GM18498 (cell line): Measurements from ENCODE around the gene FAM43A.

Source experiments
- ATAC-seq: cut with Tn5 transposase; IDR thresholded peaks from one replicate; pipeline ENCODE4 v1.9.1; 2021; ENCODE audit warnings: mild to moderate bottlenecking, moderate library complexity; ENCODE audit not compliant: unreplicated experiment

Gene FAM43A

GRCh38 chr3:194705227-194705626, 19.5 kb downstream of the FAM43A start:
- no peak for ATAC-seq

GRCh38 chr3:194705761-194706160, 20.1 kb downstream of the FAM43A start:
- ATAC-seq: no peak

DNA sequence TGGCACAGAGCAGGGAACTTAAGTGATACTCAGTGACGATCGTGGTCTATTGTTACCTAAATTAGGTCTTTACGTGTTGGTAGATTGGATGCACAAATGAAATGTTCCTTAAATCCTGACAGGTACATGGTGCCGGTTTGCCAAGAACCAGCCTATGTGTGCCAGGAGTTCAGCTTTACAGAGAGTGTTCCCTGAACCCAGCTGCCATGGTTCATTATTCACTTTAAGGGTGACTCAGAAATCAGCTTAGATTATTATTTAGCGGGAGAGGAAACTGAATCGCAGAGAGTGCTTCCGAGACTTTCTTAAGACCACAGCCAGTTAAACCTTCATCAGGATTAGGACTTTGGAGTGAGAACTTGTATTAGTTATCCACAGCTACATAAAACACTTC, 21.5 kb downstream of the FAM43A start:
- no peak for ATAC-seq

GRCh38 chr3:194711286-194711685, 25.6 kb downstream of the FAM43A start:
- no peak for ATAC-seq

- no peak for ATAC-seq
Measured at GRCh38 chr3:194711913-194712312, 26.2 kb downstream of the FAM43A start.

DNA sequence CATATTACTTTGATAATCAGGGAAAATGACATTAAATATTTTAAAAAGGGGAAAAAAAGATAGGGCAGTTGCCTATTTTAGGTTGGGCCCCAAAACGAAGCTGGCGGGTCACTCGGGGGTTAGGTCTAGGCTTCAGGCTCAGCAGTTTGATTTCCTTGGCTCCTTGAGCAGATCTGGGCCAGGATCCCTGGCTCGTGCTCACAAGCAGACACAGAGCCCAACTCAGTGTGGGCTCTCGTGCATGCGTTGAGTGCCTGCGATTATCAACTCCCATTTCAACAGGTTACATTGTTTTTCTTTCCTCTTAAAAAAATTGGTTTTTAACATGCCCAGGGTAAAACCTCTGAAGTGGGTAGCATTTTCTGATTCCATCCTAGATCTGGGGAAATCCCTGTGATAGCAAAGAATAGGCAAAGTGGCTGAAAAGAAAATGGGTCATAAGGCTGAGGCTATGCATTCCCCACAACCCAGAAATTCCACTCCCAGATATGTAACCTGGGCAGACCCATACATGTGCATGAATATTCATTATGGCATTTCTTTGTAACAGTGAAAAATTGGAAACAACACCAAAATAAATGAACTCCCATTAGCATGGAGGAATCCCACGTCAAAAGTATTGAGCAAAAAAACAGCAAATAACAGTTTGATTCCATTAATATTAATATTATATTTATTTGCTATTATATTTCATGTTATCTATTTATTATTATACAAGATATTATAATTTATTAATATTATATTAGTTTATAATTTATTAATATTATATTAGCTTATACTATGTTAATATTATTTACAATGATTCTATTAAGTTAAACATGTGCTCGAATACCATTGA, 27.8 kb downstream of the FAM43A start:
- ATAC-seq: no peak

- ATAC-seq: no peak
Measured at GRCh38 chr3:194714137-194714455, 28.4 kb downstream of the FAM43A start.

DNA sequence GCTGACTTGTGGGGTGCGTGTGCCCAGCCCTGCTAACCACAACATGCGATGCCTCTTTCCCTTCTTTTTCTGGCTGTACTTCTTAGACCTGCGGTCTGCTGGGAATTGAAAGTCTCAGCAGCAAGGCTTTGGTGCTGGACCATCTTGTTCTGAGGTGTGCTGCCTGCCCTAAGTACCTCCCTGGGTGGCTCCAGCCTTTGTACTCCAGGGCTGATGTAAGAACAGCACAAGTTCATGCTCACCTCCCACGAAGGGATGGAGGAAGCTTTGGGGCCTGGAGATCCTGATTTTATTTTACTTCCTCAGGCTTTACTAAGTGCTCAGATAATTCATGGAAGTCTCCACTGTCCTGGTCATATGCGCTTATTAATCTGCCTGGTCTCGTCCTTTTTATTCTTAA, 28.9 kb downstream of the FAM43A start:
- no peak for ATAC-seq

- ATAC-seq: no peak
Measured at GRCh38 chr3:194715022-194715800, 29.5 kb downstream of the FAM43A start.

- no peak for ATAC-seq
Measured at GRCh38 chr3:194718079-194718478, 32.4 kb downstream of the FAM43A start.

DNA sequence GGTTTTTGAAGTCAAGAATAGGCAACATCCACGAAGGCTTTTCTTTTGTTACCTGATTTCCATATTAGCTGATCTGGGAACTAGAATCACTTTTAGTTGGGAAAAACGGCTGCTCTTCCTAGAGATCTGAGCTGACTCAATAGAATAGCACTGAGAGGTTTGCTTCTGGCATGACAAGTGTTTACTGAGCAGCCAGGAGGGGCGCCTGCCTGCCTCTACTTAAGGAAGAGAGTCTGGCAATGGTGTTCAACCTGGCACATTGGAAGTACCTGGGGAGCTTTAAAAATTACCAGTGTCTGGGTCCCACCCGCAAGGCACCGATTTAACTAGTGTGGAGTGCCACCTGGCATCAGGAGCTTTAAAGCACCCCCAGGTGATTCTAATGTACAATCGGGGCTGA, 34.4 kb downstream of the FAM43A start:
- no peak for ATAC-seq

GRCh38 chr3:194723846-194724618, 38.3 kb downstream of the FAM43A start:
- ATAC-seq: no peak

GRCh38 chr3:194725346-194725745, 39.7 kb downstream of the FAM43A start:
- no peak for ATAC-seq

DNA sequence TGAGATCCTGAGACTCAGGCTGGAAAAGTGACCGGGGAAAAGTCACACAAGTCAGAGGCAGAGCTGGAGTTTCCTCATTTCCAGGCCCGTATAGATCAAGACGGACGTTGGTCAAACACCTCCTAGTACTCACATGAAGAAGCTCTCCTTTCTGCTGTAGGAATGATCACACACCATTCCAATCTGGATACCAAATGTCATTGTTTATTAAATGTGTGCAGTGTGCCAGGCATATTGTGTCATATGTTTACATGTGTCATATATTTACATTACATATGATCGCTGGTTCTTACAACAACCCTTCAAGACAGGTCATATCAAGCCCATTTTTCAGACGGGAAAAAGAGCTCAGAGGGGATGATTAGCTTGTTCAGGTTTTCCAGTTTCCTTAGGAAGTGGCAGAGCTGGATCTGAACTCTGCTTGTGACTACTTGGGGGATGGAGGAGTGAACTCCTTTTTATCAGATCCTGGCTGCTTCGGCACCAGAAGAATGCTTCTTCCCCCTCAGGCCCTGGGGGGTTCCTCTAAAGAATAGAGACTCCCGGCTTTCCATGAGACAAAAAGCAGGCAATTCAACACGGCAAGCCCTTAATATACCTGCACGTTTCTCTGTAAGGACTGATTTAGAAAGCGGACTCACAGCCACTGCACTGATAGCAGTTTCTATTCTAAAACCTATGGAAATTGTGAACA, 41.9 kb downstream of the FAM43A start:
- no peak for ATAC-seq

DNA sequence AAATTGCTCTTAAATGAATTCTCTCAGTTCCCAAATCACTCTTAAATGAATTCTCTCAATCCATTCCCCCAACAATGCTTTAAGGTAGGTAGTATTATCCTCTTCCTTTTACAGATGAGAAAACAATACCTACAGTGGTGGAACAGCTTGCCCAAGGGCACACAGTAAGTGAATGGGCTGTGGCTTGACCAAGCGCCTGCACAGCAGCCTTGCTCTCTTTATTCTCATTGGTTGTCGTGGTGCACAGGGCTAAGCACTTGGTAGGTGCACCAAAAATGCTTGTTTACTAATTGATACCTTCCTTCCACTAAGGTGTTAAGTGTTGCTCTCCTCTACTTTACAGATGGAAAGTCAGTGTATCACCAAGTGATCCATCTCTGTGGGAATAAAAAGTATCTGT, 43.3 kb downstream of the FAM43A start:
- no peak for ATAC-seq

GRCh38 chr3:194730365-194730764, 44.7 kb downstream of the FAM43A start:
- ATAC-seq: no peak

DNA sequence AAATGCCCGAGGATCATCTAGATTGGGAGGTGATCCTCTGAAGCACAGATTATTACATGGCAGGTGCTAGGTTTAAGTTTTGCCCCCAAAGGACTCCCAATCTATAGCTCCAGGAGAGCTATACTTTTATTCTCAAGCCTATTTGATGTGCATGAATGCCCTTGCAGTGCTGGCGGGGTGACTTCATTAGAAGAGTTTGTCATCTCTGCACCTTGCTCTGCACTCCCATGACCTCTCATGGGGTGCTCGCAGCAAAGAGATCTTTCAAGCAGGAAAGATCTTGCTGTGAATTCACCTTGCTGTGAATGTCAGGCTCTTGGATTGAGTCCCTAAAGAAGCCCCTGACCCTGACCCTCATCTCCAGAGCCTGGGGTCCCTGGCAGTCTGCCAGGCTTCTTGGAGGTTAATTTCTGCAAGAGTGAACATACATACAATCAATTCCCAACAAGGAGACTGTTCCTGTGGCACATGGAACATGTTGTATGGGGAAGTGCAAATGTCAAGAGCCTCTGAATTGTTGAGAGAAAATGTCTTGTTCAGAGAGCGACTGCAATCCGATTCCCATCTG, 45.9 kb downstream of the FAM43A start:
- ATAC-seq: no peak

- ATAC-seq: no peak
Measured at GRCh38 chr3:194732617-194733016, 46.9 kb downstream of the FAM43A start.

DNA sequence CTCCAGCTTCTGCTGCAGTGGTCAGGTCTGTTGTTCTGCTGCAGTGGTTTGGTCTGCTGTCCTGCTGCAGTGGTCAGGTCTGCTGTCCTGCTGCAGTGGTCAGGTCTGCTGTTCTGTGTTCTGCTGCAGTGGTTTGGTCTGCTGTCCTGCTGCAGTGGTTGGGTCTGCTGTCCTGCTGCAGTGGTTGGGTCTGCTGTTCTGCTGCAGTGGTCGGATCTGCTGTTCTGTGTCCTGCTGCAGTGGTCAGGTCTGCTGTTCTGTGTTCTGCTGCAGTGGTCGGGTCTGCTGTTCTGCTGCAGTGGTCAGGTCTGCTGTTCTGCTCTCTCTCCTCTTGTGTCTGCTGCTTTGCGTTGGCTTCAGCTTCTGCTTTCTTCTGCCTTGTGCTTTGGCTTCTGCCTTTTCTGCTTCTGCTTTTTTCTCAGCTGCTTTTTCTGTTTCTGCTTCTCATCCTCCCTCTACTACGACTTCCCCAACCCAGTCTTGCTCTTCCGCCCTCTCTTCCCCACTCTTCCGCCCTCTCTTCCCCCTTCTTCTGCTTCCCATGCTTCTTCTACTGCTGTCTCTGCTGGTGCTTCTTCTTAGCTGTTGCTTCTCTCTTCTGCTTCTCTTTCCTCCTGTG, 50.7 kb downstream of the FAM43A start:
- no peak for ATAC-seq

- ATAC-seq: no peak
Measured at GRCh38 chr3:194736896-194737600, 51.4 kb downstream of the FAM43A start.
